Ovary (tissue), 3 donors: ENCODE data around the gene ETS1.
A peak's percentile ranks its signal among the peaks of the same experiment; 100 is the strongest.

Source experiments
- CTCF ChIP-seq, 3 donors: fragments of 450-650 bp in 2 of 3; fragments of 200-600 bp in 1 of 3; IDR thresholded peaks; one replicate each; pipeline versions ENCODE4 v1.5.1 to v1.8.0; 2016 to 2022; ENCODE audit warnings: antibody characterized with exemption in 3 of 3, mild to moderate bottlenecking in 1 of 3
- EP300 ChIP-seq: sonication (generic); formaldehyde crosslinking; IDR thresholded peaks from one replicate; pipeline ENCODE4 v1.6.1; 2017; ENCODE audit warnings: antibody characterized with exemption
- POLR2A ChIP-seq: fragments of 450-650 bp; IDR thresholded peaks from one replicate; pipeline ENCODE4 v1.6.1; 2017; ENCODE audit warnings: antibody characterized with exemption, mild to moderate bottlenecking, moderate library complexity
- donor health status: DM: no; HTN: no; CAD: no.

- TF ChIP-seq CTCF (IDR thresholded peaks at IDR 0.05), result peak; percentile 41 to 53 (median 43)
- TF ChIP-seq POLR2A, result no peak
- no peak for TF ChIP-seq EP300
These were observed 44.9 kb upstream of the ETS1 start for GRCh38 chr11:128632141-128632791.
